Thyroid gland (tissue), 4 donors: ENCODE measurements around the gene PIK3R6. TPM values are rescaled to one million over a fixed set of nuclear protein-coding genes. Genes with fewer than 3 reads are reported as not detected.
A peak's percentile ranks its signal among the peaks of the same experiment; 100 is the strongest.

ENCODE experiments used
- DNase-seq, 2 donors: peaks; one replicate each; pipeline ENCODE4 v3.0.0-alpha.2; 2019
- H3K27ac ChIP-seq, 3 donors: fragments of 200-600 bp; sonication (generic); 1 replicate in 2 of 3; 2 replicates in 1 of 3; pipeline ENCODE4 v1.5.1; 2016 to 2019; ENCODE audit warnings: mild to moderate bottlenecking in 1 of 3, moderate library complexity in 1 of 3
- H3K27me3 ChIP-seq: fragments of 200-600 bp; sonication (generic); one replicate; pipeline ENCODE4 v1.5.1; 2019
- H3K36me3 ChIP-seq, 2 donors: fragments of 200-600 bp; sonication (generic); one replicate each; pipeline ENCODE4 v1.5.1; 2016 to 2019
- H3K4me1 ChIP-seq, 2 donors: fragments of 200-600 bp; sonication (generic); one replicate each; pipeline ENCODE4 v1.5.1; 2017 to 2019
- H3K4me3 ChIP-seq, 3 donors: fragments of 200-600 bp; sonication (generic); replicated peaks in 1 of 3; 1 replicate in 2 of 3; 2 replicates in 1 of 3; pipeline ENCODE4 v1.5.1; 2016; ENCODE audit warnings: mild to moderate bottlenecking in 1 of 3
- H3K9me3 ChIP-seq: fragments of 200-600 bp; sonication (generic); one replicate; pipeline ENCODE4 v1.5.1; 2017
- CTCF ChIP-seq, 6 experiments: fragments of 200-600 bp in 3 of 6; fragments of 450-650 bp in 3 of 6; sonication (generic) in 3 of 6; IDR thresholded peaks; one replicate each; pipeline ENCODE4 v1.5.1; 2016 to 2019; ENCODE audit warnings: antibody characterized with exemption in 6 of 6, mild to moderate bottlenecking in 2 of 6, inconsistent platforms in 1 of 6, moderate library complexity in 1 of 6
- POLR2A ChIP-seq, 2 donors: fragments of 450-650 bp; IDR thresholded peaks; one replicate each; pipeline ENCODE4 v1.6.1; 2017; ENCODE audit warnings: antibody characterized with exemption in 2 of 2, mild to moderate bottlenecking in 2 of 2, moderate library complexity in 1 of 2
- WGBS, 2 donors: methylation state at CpG; one replicate each; pipeline ENCODE4 v1.1.5; 2017; 5-methylcytosine and 5-hydroxymethylcytosine counted together
- intact Hi-C: fragments of 100-400 bp; cut with DNase I; formaldehyde crosslinking; loops from one replicate; pipeline ENCODE4 v1.15.1; 2023
- total RNA-seq, 4 donors: library from RNA; depleted of rRNA; stranded (reverse); fragments of >200 nt; gene quantifications; one replicate each; pipeline ENCODE4 v1.2.3, GENCODE V29; 2016

The PIK3R6 gene
- total RNA-seq, 4 donors from 2014 or later: 0.22 TPM; not detected in 3

- Histone ChIP-seq H3K4me1 (peaks cover 4% of the 10 kb centered on the region in 2 donors), H3K27ac (no peak overlapping the region), H3K9me3 (no peaks in the 10 kb centered on the region), H3K4me3 (no peak overlapping the region), H3K27me3 (no peaks in the 10 kb centered on the region), H3K36me3 (no peaks in the 10 kb centered on the region)
- DNase-seq: no peak
- WGBS, 2 donors: 43 to 44% methylated on average over 11 to 14 of the region's 33 CpGs
- intact Hi-C loops: no loop called here
- TF ChIP-seq CTCF (IDR thresholded peaks at IDR 0.05) (peak in 2 of 6 experiments; percentile 9 to 27), POLR2A (IDR thresholded peaks at IDR 0.05) (no peak)
Measured at GRCh38 chr17:8832711-8833352, 34.6 kb downstream of the PIK3R6 start.

- TF ChIP-seq POLR2A (IDR thresholded peaks at IDR 0.05) (no peak), CTCF (IDR thresholded peaks at IDR 0.05) (no peak)
- DNase-seq: no peak
- no peaks in the 10 kb centered on the region for H3K36me3 ChIP-seq
- H3K27ac ChIP-seq: no peak overlapping the region
- intact Hi-C loops: no loop called here
- H3K9me3 ChIP-seq: no peaks in the 10 kb centered on the region
- WGBS, 2 donors: 81 to 84% methylated on average over 7 of the region's 7 CpGs
- no peak overlapping the region for H3K4me3 ChIP-seq
- no peaks in the 10 kb centered on the region for H3K27me3 ChIP-seq
- no peaks in the 10 kb centered on the region for H3K4me1 ChIP-seq
Measured at GRCh38 chr17:8831234-8831849, 36.1 kb downstream of the PIK3R6 start.

- Histone ChIP-seq H3K36me3 (no peaks in the 10 kb centered on the region), H3K27ac (no peak overlapping the region), H3K4me3 (no peak overlapping the region), H3K27me3 (no peaks in the 10 kb centered on the region), H3K9me3 (no peaks in the 10 kb centered on the region), H3K4me1 (no peaks in the 10 kb centered on the region)
- no peak for DNase-seq
- WGBS, 2 donors: 85 to 90% methylated on average over 10 of the region's 10 CpGs
- intact Hi-C loops: no loop called here
- TF ChIP-seq CTCF (IDR thresholded peaks at IDR 0.05): no peak
- TF ChIP-seq POLR2A (IDR thresholded peaks at IDR 0.05): no peak
Measured at GRCh38 chr17:8830141-8830540, 37.3 kb downstream of the PIK3R6 start.

GRCh38 chr17:8829036-8829941, 38.2 kb downstream of the PIK3R6 start:
- DNase-seq: no peak
- no peaks in the 10 kb centered on the region for H3K36me3 ChIP-seq
- no peaks in the 10 kb centered on the region for H3K4me1 ChIP-seq
- no peak overlapping the region for H3K27ac ChIP-seq
- WGBS, 2 donors: 91 to 95% methylated on average over 16 of the region's 16 CpGs
- no peaks in the 10 kb centered on the region for H3K9me3 ChIP-seq
- H3K27me3 ChIP-seq: no peaks in the 10 kb centered on the region
- H3K4me3 ChIP-seq: no peak overlapping the region
- TF ChIP-seq CTCF (IDR thresholded peaks at IDR 0.05) (no peak), POLR2A (IDR thresholded peaks at IDR 0.05) (no peak)
- intact Hi-C loops: no loop called here
